ENCODE results near the gene DNPH1. TPM values are rescaled to one million over a fixed set of nuclear protein-coding genes. Genes with fewer than 3 reads are reported as not detected.

Gene DNPH1
- total and polyA plus RNA-seq, 2 of the 8 experiments (the other 6 are each of a cell fraction or from before 2014, with no cell fraction given): 33.9 to 134 TPM

GRCh38 chr6:43271944-43272343, 42.7 kb upstream of the DNPH1 start:
- Histone ChIP-seq H3K4me3 (ENCODE audit: extremely low read depth in 1 of 4, insufficient read depth in 2 of 4, low read depth in 3 of 4, low read length in 4 of 4) (no peak overlapping the region), H3K18ac (ENCODE audit: extremely low read depth, low read length) (no peak overlapping the region), H2BK12ac (ENCODE audit: low read depth, low read length) (no peak overlapping the region), H3K27ac (ENCODE audit: low read depth, low read length) (no peak overlapping the region), H4K8ac (ENCODE audit: extremely low read depth, insufficient read depth, low read length) (no peak overlapping the region), H3K36me3 (ENCODE audit: control insufficient read depth in 2 of 4, insufficient read depth in 4 of 4, low read length in 3 of 4) (no peaks in the 10 kb centered on the region), H3K79me1 (ENCODE audit: low read depth, low read length) (no peaks in the 10 kb centered on the region), H2BK20ac (ENCODE audit: low read length) (no peak overlapping the region), H4K20me1 (replicated peaks in 1 of 2; ENCODE audit: control insufficient read depth in 1 of 2, insufficient read depth in 2 of 2, low read length in 2 of 2) (no peaks in the 10 kb centered on the region), H3K79me2 (ENCODE audit: control insufficient read depth in 1 of 2, insufficient read depth in 2 of 2, low read length in 2 of 2) (no peaks in the 10 kb centered on the region), H2AFZ (ENCODE audit: low read length) (no peak overlapping the region), H2BK120ac (replicated peaks; ENCODE audit: low read depth, low read length) (no peak overlapping the region), H3K4me1 (replicated peaks in 1 of 4; ENCODE audit: control insufficient read depth in 3 of 4, insufficient read depth in 4 of 4, low read length in 3 of 4) (peaks cover 3 to 42% (median 29%) of the 10 kb centered on the region in 4 experiments), H2BK5ac (ENCODE audit: low read depth, low read length) (no peak overlapping the region), H3K23me2 (ENCODE audit: low read depth, low read length) (peaks cover 15% of the 10 kb centered on the region), H3K9ac (replicated peaks in 1 of 4; ENCODE audit: extremely low read depth in 1 of 4, low read depth in 3 of 4, low read length in 3 of 4) (no peak overlapping the region), H2BK15ac (ENCODE audit: low read length) (0 out of 2 replicates have a peak overlapping the region, but pooled peaks have one; percentile 61), H3K9me3 (ENCODE audit: insufficient read depth in 2 of 2, low read depth in 1 of 2, low read length in 1 of 2) (no peaks in the 10 kb centered on the region), H3K56ac (replicated peaks; ENCODE audit: insufficient read length, low read depth, low read length) (no peak overlapping the region), H4K91ac (replicated peaks; ENCODE audit: insufficient read length, low read length) (peak overlapping the region; percentile 9), H3K14ac (ENCODE audit: insufficient read length) (no peak overlapping the region), H3K27me3 (replicated peaks in 1 of 4; ENCODE audit: control insufficient read depth in 3 of 4, extremely low read depth in 1 of 4, insufficient read depth in 3 of 4, low read length in 3 of 4) (peaks cover 13 to 72% (median 57%) of the 10 kb centered on the region in 4 experiments), H4K5ac (ENCODE audit: insufficient read length, low read depth, low read length) (no peak overlapping the region), H2AK5ac (ENCODE audit: low read depth, low read length) (no peak overlapping the region), H3K4me2 (ENCODE audit: insufficient read depth in 1 of 2, low read depth in 2 of 2, low read length in 2 of 2) (no peak overlapping the region), H3K23ac (ENCODE audit: insufficient read length) (no peak overlapping the region), H3K4ac (replicated peaks; ENCODE audit: insufficient read length, low read depth, low read length) (no peak overlapping the region)
- ChIA-PET CTCF (ENCODE audit: partially characterized antibody) (interaction anchor here (0.6 to 2.3 kb wide), 5 partner anchors 8 to 235 kb away, joined by 3 to 8 read pairs (median 3); no protein-coding TSS in a partner anchor), POLR2A (ENCODE audit: partially characterized antibody) (interaction anchor here (0.6 to 1.5 kb wide), 3 partner anchors 10 to 36 kb away, joined by 3 to 5 read pairs (median 3); no protein-coding TSS in a partner anchor)
- TF ChIP-seq SIN3A (conservative IDR thresholded peaks at IDR 0.05 in 1 of 2, IDR thresholded peaks at IDR 0.05 in 1 of 2; ENCODE audit: low read depth in 1 of 2, low read length in 2 of 2) (no peak), CBX5 (IDR thresholded peaks at IDR 0.05; ENCODE audit: low read depth, low read length) (no peak), KDM5A (IDR thresholded peaks at IDR 0.05; ENCODE audit: low read length) (no peak), FOSL1 (IDR thresholded peaks at IDR 0.05; ENCODE audit: insufficient read depth, low read depth, low read length) (no peak), BRCA1 (IDR thresholded peaks at IDR 0.05; ENCODE audit: low read depth, low read length) (no peak), KDM1A (IDR thresholded peaks at IDR 0.05; ENCODE audit: borderline replicate concordance, low read length) (no peak), POLR2AphosphoS5 (IDR thresholded peaks at IDR 0.05; ENCODE audit: low read depth, low read length) (no peak), GABPA (IDR thresholded peaks at IDR 0.05; ENCODE audit: borderline replicate concordance, insufficient read depth, low read length) (no peak), EP300 (IDR thresholded peaks at IDR 0.05; ENCODE audit: borderline replicate concordance in 1 of 2, low read depth in 2 of 2, low read length in 2 of 2) (no peak)
- TF ChIP-seq, protein P1, sequence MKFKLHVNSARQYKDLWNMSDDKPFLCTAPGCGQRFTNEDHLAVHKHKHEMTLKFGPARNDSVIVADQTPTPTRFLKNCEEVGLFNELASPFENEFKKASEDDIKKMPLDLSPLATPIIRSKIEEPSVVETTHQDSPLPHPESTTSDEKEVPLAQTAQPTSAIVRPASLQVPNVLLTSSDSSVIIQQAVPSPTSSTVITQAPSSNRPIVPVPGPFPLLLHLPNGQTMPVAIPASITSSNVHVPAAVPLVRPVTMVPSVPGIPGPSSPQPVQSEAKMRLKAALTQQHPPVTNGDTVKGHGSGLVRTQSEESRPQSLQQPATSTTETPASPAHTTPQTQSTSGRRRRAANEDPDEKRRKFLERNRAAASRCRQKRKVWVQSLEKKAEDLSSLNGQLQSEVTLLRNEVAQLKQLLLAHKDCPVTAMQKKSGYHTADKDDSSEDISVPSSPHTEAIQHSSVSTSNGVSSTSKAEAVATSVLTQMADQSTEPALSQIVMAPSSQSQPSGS (IDR thresholded peaks at IDR 0.05; ENCODE audit: low read length): no peak
- TF ChIP-seq, protein P2, sequence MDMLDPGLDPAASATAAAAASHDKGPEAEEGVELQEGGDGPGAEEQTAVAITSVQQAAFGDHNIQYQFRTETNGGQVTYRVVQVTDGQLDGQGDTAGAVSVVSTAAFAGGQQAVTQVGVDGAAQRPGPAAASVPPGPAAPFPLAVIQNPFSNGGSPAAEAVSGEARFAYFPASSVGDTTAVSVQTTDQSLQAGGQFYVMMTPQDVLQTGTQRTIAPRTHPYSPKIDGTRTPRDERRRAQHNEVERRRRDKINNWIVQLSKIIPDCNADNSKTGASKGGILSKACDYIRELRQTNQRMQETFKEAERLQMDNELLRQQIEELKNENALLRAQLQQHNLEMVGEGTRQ (IDR thresholded peaks at IDR 0.05; ENCODE audit: low read length): no peak
- no peak for DNase-seq (ENCODE audit: low read depth in 1 of 2, low spot score in 2 of 2)
- FAIRE-seq: no peak
